ENCODE measurements around the gene SH2D3C.

DNA sequence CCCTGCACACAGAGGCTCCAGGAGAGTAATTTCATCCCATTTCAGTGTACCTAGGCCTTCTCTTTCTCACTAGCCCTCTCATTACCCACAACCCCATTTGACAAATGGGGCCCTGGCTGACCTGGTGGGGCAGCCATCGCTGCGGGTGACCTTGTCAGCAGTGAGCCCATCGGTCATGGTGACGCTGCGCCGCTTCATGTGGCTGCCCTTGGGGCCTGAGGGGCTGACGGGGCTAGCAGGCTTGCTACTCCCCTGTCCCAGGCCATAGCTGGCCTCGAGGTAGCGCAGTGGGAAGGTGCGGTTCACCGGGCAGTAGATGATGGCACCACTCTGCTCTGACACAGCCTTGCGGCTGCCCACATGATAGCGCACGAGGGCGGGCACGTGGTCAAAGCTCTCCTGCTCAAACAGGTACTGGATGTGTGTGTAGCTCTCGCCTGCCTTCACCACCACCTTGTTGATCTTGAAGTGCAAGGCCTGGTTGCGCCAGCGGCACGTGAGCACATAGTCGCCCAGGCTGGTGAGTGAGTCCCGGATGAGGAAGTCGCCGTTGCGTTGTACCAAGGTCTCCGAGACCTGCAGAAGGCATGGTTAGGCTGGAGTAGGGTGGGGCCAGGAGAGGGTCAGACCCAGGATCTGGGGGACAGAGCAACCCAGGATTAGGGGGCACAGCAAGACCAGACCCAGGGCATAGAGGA, 29.2 kb downstream of the SH2D3C start:
- TF ChIP-seq, protein P1, sequence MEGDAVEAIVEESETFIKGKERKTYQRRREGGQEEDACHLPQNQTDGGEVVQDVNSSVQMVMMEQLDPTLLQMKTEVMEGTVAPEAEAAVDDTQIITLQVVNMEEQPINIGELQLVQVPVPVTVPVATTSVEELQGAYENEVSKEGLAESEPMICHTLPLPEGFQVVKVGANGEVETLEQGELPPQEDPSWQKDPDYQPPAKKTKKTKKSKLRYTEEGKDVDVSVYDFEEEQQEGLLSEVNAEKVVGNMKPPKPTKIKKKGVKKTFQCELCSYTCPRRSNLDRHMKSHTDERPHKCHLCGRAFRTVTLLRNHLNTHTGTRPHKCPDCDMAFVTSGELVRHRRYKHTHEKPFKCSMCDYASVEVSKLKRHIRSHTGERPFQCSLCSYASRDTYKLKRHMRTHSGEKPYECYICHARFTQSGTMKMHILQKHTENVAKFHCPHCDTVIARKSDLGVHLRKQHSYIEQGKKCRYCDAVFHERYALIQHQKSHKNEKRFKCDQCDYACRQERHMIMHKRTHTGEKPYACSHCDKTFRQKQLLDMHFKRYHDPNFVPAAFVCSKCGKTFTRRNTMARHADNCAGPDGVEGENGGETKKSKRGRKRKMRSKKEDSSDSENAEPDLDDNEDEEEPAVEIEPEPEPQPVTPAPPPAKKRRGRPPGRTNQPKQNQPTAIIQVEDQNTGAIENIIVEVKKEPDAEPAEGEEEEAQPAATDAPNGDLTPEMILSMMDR (IDR thresholded peaks at IDR 0.05; ENCODE audit: insufficient read depth, low read depth, low read length): no peak
- TF ChIP-seq EZH2 (IDR thresholded peaks at IDR 0.05; ENCODE audit: insufficient read depth, low read length): no peak

Data from astrocyte (in vitro differentiated cells and primary cell).